RPMI7951 (cell line): ENCODE data around the gene RIMOC1. TPM values are rescaled to one million over a fixed set of nuclear protein-coding genes. Genes with fewer than 3 reads are reported as not detected.
"Not testable (repeated sequence)": the region's sequence is repeated elsewhere in the genome, so short reads cannot be mapped to it uniquely, and the experiment has no call there.

Source experiments
- DNase-seq: peaks from one replicate; pipeline ENCODE4 v3.0.0-alpha.2; 2012; ENCODE audit warnings: low read depth
- total RNA-seq: library from RNA; depleted of rRNA; stranded (reverse); fragments of >200 nt; shearing (Covaris generic); gene quantifications from 2 replicates; pipeline ENCODE4 v1.2.3, GENCODE V29; 2014

Gene RIMOC1
- total RNA-seq, 1 experiment from 2014 or later: 20.1 TPM

DNA sequence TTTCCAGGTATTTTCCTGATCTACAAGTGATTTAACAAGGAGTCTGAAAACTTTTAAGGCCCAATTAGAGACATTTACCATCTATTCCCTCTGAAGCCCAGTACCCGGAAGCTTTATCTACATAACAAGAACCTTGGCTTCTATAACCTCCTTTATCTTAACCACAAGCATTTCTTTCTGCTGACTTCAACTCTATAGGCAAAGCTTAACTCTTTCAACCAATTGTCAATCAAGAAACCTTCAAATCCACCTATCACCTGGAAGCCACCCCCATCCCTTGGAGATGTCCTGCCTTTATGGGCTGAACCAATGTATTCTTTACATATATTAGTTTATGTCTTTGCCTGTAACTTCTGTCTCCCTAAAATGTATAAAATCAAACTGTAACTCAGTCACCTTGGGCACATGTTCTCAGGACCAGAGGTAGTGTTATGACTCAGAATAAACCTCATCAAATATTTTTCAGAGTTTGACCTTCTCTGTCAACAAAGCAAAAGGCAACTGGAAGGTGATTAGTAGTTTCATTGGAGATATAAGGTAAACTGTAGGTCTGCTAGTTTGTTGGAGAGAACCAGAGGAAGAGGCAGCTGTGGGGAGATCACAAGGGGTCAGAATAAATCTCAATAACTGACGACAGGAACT, 13.0 kb upstream of the RIMOC1 start:
- no peak for DNase-seq

DNA sequence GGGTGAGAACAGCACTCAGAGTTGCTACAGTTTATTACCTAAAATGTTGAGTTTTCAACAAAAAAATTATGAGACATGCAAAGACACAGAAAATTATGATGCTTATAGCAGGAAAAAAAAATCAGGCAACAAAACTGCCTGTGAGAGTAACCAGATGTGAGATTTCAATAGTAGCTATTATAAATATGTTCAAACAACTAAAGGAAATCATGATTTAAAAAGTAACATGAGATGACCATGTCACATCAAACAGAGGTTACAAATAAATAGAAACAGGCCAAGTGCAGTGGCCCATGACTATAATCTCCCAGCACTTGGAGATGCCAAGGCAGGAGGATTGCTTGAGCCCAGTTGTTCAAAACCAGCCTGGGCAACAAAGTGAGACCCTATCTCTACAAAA, 12.1 kb upstream of the RIMOC1 start:
- DNase-seq: no peak

DNA sequence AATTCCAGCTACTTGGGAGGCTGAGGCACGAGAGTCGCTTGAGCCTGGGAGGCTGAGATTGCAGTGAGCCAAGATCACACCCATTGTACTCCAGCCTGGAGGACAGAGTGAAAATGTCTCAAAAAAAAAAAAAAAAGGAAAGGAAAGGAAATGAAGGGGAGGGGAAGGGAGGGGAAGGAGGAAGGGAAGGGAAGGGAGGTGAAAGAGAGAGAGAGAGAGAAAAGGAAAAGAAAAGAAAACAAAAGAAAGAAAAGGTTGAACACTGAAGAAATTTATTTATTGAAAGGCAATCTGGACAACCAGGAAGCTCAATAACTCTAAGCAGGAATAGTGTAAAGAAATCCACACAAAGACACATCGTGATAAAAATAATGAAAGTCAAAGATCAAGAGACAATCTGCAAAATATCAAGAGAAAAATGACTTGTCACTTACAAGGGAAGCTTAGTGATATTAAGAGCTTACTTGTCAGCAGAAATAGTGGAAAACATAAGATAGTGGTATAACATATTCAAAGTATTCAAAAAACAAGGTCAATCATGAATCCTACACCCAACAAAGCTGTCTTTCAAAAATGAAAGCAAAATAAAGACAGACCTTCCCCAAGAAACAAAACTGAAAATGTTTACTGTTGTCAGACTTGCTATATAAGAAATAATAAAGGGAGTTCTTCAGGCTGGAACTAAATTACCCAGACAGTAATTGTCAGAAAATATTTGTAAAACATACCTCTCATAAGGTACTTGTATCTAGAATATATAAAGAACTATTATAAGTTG, 10.9 kb upstream of the RIMOC1 start:
- DNase-seq: no peak

DNA sequence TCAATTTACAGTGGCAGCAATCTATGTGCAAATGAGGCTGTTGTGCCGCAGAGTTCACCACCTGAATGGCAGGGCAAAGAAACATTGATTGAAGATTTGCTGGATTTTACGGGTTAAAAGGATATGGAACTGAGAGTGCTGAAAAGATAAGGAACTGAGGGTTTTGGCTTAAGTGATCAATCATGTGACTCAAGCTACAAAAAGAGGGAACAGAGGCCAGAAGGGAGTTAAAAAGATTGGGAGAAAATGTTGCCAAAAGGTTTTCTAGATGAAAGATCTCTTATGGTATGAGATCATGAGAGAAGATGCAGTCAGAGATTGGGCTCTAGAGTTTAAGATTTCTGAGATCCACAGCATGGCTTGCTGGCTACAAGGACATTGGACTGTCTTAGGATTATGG, 7.9 kb upstream of the RIMOC1 start:
- no peak for DNase-seq

DNA sequence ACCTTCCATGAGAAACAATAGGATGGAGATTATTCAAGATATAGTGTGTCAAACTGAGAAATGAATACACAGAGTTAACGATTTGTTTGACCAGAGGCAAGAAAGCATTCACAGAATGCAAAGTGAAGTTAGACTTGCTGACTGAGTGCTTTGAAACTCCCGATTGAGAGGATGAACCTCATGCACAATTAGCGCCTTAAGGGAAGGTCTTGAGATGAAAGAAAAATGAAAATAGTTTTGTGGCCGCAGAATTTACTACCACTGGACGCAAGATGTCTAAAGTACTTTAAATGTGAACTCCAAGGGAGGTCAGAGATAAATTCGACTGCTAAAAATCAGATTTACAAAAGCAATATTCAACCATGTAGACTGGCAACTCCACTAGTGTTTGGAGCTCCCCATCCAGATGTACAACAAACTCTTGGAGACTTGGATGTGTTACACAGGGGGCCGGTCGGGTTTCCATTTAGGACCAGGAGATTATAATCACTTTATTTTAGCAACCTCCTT, 707 bp upstream of the RIMOC1 start:
- peak; percentile 10 for DNase-seq

DNA sequence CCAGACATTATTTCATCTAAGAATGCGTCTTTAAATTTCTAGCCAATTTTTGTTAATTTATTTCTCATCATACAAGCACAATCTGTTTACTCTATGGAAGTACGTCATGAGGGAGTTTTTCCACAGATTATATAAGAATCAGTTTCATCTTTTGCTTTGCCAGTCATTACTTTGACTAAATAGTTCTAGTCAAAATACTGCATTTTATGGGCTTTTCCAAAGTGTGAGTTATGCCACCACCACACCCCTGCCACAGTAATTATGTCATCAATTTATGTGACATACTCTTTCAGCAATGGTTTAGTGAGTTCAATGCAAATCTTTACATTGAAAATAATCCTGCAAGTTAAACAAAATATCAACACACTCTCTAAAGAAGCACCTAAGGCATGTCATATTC, 2.0 kb downstream of the RIMOC1 start:
- DNase-seq: no peak

DNA sequence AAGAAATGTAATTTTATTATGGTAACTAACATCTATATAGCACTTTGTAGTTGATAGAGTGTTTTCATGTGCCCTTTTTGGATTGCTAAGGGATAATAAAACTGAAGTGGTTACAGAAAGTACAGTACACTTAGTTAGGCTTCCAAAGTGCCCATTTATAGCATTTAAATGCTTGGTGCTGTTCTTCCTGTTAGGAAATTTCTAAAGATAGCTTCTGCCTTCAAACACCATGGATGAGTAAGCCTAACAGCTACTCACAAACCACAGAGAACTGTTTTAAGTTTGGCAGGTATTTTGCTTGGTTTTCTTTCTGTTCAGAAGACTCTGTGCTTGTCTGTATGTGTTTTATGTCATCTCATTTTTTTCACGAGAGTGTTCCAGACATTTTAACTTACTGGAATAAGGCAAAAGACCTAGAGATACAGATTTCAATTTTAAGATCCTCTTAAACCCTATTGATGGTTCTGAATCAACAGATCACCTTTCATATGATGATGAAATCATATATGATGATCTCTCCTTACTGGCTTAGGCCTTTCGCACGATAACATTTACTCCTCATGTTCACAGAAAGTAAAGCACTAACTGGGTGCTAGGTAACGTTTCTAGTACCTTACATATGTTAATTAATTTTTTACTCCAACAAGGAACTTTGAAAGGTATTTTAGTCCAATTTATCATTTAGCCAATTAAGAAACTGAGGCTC, 4.4 kb downstream of the RIMOC1 start:
- peak; percentile 55 for DNase-seq

DNA sequence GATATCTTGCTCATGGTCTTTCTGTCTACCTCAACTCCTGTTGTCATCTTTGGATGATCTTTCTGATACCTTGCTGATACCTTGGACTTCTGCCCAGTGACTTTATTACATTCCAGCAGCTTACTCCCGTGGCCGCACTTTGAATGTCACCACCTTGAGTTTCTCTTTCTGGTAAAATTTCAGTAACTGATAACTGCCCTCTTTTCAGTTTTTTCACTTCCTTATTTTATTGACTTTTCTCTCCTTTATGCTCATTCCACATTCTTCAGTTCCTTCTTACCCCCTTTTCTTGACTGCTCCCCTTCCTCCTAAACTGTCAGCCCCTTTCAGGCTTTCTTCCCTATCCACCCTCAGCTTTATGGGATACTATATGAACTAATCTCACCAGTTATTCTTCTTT, 14.0 kb downstream of the RIMOC1 start:
- DNase-seq: no peak

DNA sequence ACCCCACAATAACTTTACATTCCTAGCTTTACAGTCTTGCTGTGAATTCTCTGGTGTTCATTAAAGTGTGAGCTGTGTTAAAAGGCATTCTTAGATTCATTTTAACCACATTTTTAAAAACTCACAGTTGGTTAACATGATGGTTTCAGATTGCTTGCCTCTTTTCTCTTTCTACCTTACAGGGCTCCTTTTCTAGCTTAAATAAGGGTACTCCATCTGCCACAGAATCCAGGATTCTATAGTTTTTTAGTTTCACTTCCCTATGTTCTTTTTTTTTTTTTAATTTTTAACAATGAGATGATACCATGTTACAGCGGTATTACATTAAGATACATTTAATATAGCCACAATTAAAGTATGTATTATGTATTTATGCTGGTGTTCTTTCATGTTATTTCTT, 17.0 kb downstream of the RIMOC1 start:
- no peak for DNase-seq

DNA sequence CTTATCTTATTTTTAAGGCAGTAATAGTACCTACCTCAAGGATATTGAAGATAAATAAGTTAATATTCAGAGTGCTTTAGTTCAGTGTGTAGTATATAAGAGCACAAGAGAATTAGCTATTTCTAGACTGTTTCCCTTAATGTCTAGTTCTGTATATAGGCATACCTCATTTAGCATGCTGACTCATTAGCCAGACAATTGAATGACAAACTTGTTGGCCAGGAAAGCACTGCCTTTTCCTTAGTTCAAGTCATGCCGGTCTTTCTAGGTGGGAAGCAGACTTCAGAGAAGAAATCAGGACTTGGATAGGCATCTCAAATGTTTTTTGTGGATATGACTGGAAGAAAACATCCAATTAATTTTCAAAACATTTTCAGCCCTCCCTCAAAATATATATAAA, 17.7 kb downstream of the RIMOC1 start:
- peak; percentile 29 for DNase-seq

DNA sequence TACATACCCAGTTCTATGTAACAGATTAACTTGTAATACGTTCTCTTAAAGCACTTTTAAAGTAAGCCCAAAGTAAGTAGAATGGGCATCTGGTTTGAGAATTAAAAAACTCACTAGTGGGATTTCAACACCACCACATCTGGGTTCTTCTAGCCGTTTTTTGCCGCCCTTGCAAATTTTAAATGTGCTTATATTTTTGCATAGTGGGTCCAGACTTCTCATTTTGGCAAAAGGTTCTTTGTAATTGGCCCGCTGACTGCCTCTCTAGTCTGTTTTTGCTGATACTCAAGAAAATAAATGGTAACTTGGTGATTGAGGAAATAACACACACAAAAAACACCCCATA, 20.4 kb downstream of the RIMOC1 start:
- no peak for DNase-seq

DNA sequence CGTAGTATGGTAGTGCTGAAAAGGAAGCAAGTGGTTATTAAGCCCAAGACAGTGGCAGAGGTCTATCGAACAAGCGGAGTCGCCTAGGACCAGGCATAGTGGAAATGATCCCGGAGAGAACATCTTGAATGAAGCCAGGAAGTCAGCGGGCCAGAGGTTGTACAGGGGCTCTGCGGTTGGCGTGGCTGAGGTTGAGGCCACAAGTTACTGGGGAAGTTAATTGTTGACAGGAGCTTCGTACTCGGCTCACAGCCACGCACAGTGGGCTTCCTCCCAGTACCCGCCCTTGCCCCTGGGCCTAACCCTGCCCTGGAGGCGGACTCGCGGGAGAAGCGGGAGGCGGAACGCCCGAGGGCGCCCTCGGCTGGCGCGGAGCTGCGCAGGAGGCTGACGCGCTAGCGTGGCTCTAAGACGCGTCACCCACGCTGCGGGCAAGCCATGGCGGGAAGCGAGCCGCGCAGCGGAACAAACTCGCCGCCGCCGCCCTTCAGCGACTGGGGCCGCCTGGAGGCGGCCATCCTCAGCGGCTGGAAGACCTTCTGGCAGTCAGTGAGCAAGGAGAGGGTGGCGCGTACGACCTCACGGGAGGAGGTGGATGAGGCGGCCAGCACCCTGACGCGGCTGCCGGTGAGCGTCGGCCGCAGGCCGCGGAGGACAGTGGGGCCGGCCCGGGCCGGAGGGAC, 20.9 kb downstream of the RIMOC1 start, which contains the start of gene FBXO4:
Gene FBXO4, plus strand, starts transcription at position 410 of the 683 bp plus-strand sequence. Its CDS starts 29 bp downstream, at position 439.
- peak; percentile 84 for DNase-seq

DNA sequence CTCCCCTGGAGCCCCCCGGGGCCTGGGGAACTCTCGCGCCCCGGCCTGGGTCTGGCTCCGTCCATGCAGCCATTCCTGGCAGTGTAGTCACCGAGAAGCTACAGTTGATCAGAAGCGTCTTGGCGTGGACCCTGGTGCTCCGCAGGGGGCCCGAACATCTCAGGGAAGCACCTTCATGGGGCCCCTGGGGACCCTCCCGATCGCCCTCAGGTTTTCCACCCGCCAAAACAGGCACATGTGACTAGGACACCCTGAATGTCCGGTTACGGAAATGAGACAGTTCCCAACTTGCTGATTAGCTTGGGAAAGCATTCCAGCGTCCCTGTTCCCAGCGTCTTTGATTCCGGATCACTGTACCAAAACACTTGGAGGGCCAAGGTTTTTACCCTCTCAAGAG, 21.4 kb downstream of the RIMOC1 start:
- DNase-seq: peak; percentile 50

DNA sequence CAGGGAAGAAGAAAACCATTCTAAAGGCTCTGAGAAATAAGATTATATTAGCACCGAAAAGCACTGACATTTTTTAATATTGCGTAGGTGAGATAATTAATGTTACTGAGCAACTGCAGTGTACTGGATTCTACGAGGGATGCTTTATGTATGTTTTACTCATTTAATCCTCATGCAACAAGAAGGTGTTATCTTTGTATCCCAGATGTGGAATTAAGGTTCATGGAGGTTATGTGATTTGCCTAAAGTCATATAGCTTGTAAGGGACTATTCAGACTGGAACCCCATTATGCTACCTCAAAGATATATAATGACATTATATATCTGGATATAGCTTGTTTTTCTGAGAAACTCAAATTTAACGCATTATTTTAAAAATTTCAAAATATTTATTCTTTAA, 23.5 kb downstream of the RIMOC1 start:
- no peak for DNase-seq

DNA sequence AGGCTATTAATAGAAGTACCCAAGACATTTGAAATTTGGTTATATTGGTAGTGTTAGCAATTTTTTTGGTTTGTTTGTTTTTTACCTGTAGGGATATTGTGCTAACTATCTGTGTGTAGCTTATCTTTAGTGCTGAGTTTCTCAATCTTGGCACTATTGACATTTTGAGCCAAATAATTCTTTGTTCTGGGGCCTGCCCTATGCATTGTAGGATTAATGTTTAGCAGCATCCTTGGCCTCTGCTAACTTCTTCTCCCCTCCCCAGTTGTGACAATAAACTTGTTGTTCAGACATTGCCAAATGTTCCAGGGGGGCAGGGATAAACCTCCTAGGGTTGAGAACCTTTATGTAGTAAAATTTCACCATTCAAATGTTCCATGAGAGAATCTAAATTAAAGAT, 24.9 kb downstream of the RIMOC1 start:
- no peak for DNase-seq

DNA sequence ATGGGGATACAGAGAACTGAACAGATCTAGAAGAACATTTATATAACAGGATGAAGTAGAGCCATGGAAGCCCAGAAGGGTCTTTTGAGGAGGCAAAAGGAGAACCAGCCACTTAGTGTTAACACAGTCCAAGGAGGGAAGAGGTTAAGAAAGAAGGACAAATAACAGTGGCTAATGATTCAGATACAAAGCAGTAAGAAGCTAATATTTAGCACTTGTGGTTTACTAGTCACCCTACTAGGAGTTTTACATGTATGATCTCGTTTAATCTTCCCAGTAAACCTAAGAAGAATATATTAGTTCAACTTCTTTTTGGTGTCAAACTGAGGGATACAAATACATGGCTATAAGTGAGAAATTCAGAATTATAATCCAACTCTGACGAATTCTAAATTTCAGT, 28.6 kb downstream of the RIMOC1 start:
- no peak for DNase-seq

DNA sequence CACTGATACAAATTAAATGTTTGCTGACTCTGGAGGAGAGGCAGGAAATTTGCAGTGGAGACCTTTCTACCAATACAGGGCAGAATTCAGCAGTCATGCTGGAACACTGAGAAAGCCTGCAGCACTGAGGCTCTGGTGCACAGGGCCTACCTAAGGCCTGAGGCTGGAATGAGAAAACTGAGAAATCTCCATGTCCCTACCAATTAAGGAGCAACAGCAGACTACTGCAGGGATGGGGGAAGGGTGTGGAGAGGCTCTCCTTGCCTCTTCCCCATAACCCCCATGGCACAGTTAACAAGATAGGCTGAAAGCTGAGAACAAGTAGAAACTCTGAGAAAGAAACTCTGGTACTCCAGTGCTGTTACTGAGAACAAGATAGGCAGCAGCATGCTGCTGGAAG, 31.4 kb downstream of the RIMOC1 start:
- DNase-seq: no peak

DNA sequence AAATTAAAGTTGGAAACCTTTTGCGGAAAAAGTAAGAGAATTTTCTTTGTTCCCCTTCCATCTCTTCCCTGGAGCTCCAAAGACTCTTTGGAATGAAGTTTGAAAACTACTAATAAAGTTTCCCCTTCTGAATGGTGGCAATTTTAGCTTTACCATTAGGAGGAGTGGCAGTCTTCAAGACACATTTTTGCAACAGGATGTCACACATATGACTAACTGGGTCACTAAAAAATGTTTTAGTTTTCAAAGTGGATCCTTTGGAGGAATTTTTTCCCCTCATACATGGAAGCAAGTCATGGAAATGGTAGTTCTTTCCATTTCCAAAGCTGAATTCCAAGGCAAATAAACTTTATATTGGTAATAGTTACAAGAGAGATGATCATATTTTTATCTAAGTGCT, 36.5 kb downstream of the RIMOC1 start:
- no peak for DNase-seq

DNA sequence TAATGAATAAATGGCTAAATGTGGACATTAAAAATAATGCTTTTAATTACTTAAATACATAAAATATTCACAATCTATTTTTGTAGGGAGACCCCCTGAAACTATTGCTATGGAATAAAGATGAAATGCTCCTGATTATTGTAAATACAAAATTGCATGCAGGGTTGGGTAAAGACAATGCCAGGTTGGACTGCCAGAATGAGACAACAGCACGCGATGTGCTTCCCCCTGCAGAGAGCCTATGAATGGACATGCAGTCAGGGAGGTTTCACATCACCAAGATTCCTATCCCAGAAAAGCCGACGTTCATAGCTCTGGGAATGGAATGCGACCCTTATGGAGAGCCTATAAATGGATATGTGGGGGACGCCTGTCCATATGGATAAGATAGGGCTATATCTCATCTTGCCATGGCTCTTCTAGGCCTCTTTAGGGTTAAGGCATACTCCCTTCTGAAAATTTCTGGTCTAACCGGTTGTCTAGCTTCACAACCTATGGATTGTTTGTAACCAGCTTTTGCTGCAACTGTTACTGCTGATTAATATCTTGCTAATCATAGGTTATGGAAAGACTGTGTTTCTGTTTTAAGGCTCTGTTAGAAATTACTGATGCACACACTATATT, 41.3 kb downstream of the RIMOC1 start:
- not testable (repeated sequence) for DNase-seq

DNA sequence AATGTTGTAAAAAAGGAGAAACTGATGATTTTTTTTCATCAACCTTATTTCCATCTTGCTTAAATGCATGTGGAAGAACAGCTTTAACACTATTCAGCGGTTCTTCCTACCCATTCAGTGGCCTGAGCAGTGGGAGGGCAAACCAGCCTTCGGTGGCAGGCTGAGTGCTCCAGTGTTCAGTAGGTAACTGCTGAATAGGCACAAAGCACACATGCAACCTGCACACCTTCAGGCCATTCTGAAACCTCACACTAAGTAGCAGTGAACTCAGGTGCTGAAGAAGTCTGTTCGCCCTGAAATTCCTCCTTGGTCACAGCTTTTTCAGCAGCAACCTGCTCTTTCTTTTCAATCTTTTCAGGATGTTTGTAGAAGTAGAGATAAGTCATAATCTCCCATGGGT, 47.1 kb downstream of the RIMOC1 start:
- no peak for DNase-seq
